Vagina (tissue), 2 donors: Measurements from ENCODE around the gene COX7A2.

ENCODE experiments used
- POLR2A ChIP-seq, 2 donors: fragments of 450-650 bp; IDR thresholded peaks; one replicate each; pipeline ENCODE4 v1.6.1; 2017; ENCODE audit warnings: antibody characterized with exemption in 2 of 2, mild to moderate bottlenecking in 2 of 2, moderate library complexity in 2 of 2
- POLR2AphosphoS5 ChIP-seq, 2 donors: sonication (generic); formaldehyde crosslinking; IDR thresholded peaks; one replicate each; pipeline ENCODE4 v1.9.0; 2017; ENCODE audit warnings: antibody characterized with exemption in 2 of 2, mild to moderate bottlenecking in 2 of 2, low read depth in 1 of 2; ENCODE audit not compliant: insufficient read depth in 1 of 2
- TF ChIP-seq, protein P1 (sequence below), 3 experiments: fragments of 450-650 bp in 2 of 3; fragments of 200-600 bp in 1 of 3; sonication (generic) in 1 of 3; IDR thresholded peaks; one replicate each; pipeline ENCODE4 v1.5.1; 2017 to 2019; ENCODE audit warnings: antibody characterized with exemption in 3 of 3, mild to moderate bottlenecking in 2 of 3, moderate library complexity in 2 of 3

DNA sequence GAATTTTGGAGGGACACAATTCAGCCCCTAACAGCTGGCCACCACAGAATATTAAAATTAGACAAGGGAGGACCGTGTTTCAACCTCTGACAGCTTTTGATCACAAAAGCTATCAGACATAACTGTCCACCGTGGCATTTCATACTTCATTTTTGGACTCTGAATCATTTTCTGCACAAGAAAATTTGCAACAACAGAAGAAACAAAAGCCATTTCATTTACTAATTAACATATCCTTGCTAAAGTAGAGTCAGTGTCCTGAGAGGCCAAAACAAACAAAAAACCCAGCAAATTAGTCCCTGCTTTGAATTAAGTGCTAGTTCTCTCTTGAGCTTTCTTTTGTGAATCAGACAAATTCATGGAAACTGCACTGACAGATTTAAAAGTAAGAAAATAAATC lies 20.2 kb downstream of the COX7A2 start:
- TF ChIP-seq POLR2A (IDR thresholded peaks at IDR 0.05) (no peak), POLR2AphosphoS5 (IDR thresholded peaks at IDR 0.05; ENCODE audit: insufficient read depth in 1 of 2, low read depth in 1 of 2) (no peak)
- TF ChIP-seq, protein P1, sequence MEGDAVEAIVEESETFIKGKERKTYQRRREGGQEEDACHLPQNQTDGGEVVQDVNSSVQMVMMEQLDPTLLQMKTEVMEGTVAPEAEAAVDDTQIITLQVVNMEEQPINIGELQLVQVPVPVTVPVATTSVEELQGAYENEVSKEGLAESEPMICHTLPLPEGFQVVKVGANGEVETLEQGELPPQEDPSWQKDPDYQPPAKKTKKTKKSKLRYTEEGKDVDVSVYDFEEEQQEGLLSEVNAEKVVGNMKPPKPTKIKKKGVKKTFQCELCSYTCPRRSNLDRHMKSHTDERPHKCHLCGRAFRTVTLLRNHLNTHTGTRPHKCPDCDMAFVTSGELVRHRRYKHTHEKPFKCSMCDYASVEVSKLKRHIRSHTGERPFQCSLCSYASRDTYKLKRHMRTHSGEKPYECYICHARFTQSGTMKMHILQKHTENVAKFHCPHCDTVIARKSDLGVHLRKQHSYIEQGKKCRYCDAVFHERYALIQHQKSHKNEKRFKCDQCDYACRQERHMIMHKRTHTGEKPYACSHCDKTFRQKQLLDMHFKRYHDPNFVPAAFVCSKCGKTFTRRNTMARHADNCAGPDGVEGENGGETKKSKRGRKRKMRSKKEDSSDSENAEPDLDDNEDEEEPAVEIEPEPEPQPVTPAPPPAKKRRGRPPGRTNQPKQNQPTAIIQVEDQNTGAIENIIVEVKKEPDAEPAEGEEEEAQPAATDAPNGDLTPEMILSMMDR (IDR thresholded peaks at IDR 0.05), result no peak
